HG03378 (cell line): ENCODE measurements around the gene UCP1.
A peak's percentile ranks its signal among the peaks of the same experiment; 100 is the strongest.

Source experiments
- ATAC-seq: cut with Tn5 transposase; IDR thresholded peaks from one replicate; pipeline ENCODE4 v1.9.1; 2021; ENCODE audit warnings: mild to moderate bottlenecking, moderate library complexity; ENCODE audit not compliant: unreplicated experiment

Gene UCP1

GRCh38 chr4:140568507-140569306, at the start of gene UCP1:
TSS of gene UCP1 (minus strand) at chr4:140568961. CDS start at chr4:140568729, 232 bp downstream.
- ATAC-seq: no peak

DNA sequence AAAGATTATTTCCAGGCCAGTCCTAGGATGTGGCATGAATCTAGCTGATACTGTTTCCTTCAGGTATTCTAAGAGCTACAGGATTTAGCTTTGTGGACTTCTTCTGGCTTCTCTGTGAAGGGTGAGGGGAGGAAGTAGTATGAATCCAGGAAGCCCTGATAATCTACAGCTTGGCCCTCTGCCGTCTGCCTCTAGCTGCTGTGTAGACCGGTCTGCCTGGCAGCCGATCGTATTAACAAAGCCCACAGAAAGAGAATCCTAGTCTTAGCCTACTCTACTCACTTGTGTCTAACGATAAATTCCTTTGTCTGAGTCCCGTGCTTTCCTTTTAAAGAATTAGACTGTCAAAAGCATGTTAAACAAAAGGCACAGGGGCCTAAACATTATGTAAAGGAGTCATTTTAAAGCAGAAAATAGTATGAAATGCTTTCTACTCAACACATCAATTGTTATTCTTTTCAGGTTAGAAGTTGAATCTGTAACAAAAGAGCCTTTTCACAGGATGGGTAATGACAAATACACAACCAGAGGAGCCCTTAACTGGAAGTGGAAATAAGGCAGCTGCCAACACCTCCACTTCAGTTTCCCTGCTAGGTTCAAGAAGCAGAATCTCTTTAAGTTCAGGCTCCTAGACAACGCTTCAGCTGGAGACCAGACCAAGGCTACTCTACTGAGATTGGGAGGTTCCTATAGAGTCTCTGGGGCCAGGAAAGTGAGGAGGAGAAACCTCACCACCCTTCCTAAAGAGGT, 48.9 kb upstream of the UCP1 start:
- no peak for ATAC-seq

- ATAC-seq: no peak
These were observed 46.7 kb upstream of the UCP1 start for GRCh38 chr4:140615451-140615850.

- ATAC-seq: no peak
These were observed 43.6 kb upstream of the UCP1 start for GRCh38 chr4:140612357-140612756.

- no peak for ATAC-seq
These were observed 43.1 kb upstream of the UCP1 start for GRCh38 chr4:140611854-140612253.

DNA sequence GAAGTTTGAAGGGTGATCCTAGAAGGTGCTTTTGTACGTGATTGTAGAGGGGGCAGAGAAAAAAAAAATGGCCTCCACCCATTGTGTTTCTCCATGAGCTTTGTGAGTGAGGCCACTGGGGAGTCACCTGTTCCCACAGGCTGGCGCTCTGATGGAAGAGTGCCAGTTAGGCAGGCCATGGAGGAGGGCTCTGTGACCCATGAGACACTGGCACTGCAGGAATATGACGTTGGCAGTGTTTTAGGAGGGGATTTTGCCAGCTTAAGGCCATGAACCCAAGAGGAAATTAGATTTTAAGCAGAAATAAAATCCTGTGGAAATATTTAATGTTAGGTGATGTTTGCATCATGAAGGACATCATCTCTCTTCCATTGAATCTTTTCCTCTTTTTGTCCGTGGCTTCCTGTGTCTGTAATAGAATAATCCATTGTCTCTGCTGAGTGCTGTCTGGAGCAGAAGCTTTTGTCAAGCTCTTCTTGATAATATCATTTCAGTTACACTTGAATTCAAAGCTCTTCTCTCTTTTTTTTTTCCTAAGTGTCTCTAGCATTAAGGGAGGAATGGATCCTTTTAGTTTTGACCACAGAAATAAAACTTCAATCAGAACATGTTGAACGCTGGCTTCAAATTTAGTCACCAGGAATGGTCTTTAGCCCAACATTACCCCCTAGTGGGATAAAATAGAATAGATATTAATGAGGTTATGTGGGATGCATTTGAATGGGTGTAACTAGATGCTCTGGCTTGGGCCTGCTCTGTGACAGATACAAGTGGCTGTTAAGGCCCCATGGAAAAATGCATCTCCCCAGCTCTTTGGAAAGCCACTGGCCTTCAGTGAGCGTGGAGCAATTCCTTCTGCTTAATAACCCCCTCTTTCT, 41.0 kb upstream of the UCP1 start:
- ATAC-seq: peak; percentile 85

DNA sequence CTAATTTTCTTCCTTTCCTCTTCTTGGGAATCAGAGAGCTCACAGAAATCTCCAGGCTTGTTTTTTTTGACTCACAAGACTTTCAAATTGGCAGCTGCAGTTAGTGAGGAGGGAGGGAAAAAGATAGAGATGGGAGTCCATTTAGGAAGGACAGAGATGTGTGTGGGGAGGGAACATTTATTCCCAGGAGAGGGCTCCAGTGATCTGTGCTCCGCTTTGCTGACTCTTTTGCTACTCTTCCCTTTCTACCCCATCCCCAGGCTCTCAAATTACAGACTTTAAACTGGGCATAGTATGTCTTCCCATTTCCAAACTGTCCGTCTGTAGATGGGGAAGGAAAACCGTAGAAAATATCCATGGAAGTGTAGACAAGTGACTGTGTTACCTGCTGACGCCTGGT, 39.1 kb upstream of the UCP1 start:
- ATAC-seq: no peak

DNA sequence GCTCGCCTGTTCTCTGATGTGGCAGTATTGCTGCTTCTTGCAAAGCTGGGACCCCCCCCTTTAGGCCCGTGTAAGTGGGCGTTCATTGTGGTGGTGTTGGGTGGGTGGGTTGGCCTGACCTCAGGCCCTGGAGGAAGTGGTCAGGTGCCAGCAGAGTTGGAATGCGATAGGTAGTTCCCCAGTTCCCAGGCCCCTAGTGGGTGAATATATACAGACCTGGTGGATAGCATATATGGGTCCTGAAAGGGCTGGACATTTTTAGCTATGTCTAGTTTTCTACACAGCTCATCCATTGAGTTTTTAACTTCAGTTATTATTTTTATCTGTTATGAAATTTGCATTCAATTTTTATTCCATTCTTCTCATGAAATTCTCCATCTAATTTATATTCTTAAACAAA, 35.8 kb upstream of the UCP1 start:
- no peak for ATAC-seq

DNA sequence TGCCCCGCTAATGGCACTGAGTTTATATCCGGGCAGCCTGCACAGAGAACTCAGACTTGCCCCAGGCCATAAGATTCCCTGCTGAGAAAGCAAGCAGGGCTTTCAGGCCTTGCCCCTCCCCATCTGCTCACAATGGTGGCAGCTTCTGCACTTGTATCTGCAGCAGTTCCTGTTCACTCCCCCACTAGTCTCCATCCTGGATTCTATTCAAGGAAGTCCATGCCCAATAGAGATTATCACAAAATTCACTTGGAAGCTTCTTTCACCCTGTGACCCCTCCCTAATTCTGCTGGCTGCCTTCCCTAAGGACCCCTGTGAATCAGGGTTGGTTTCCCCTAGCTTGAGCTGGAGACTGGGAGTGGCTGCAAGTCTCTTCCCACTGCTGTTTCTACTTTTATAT, 34.5 kb upstream of the UCP1 start:
- no peak for ATAC-seq

DNA sequence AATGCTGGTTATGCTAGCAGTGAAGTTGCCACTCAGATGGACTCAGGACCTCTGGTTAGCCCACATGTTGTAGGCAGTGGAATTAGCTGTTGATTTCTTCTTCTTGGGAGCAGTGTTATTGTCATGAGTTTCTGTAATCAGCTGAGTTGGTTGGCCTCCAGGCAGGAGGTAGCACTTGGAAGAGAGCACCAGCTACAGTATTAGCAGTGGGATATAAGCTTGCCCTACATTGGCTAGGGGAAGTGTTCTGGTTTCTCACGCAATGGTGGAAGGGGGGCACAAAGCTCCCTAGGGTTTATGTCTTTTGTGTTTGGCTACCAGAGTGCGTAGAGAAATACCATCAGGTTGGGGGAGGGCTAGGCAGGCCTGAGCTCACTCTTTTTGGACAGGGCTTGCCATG, 34.0 kb upstream of the UCP1 start:
- no peak for ATAC-seq

GRCh38 chr4:140600408-140600807, 31.6 kb upstream of the UCP1 start:
- ATAC-seq: no peak

- ATAC-seq: peak; percentile 71
These were observed 26.3 kb upstream of the UCP1 start for GRCh38 chr4:140595065-140595464.

GRCh38 chr4:140584439-140584838, 15.7 kb upstream of the UCP1 start:
- ATAC-seq: no peak

DNA sequence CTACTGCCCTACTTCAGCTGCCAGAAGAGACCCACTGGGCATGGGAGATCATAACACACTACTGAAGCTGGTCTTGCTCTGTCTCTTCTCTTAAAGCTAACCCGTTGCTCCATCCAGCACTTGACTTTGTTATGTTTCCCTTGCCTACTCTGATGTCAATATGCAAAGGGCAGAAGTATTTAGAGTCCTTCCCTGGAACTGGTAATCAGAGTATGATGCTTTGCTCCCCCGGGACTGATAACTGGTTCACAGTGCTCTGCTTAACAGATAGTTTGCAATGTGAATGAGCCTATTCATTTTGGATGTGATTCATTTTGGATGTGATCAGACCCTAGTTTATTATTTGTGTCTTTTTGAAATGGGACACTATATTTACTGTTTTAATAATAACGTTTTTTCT, 12.3 kb upstream of the UCP1 start:
- ATAC-seq: no peak

DNA sequence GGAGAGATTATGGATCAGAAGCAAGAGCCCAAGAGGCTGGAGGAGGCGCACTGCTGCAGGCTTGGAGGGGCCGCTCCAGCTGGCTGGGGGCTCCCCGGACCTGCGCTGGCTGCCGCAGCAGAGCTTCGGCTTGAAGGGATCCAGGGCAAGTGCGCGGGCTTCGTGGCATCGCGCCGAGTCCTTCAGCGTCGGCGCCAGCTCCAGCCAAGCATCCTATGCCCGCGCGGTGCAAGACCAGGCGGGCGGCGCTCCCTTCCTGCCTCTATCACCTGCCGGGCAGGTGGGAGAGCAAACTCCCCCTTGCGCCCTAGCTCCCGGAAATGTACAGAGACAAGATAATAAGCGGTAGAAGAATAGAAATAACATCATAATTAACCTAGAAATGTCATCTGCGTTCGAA, 10.5 kb upstream of the UCP1 start:
- ATAC-seq: no peak

DNA sequence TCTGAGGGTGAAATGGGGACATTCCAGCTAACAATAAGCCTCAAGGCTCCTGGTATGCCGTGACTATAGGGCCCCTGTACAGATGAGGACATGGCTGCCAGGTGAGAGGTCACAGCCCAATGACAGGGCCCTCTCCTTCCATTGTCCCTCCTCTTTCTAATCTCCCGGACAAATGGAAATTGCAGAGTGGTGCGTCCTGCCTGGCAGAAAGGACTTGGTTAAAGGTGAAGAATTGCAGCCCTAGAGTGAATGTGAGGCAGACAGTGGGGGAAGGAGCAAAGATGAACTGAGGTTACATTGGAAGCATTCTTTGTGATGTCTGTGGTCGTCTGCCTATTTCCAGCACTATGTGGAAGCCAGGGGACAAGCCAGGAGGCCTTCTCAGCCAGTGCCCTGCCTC, 6.7 kb upstream of the UCP1 start:
- ATAC-seq: no peak

- ATAC-seq: no peak
These were observed 2.9 kb upstream of the UCP1 start for GRCh38 chr4:140571620-140572019.

DNA sequence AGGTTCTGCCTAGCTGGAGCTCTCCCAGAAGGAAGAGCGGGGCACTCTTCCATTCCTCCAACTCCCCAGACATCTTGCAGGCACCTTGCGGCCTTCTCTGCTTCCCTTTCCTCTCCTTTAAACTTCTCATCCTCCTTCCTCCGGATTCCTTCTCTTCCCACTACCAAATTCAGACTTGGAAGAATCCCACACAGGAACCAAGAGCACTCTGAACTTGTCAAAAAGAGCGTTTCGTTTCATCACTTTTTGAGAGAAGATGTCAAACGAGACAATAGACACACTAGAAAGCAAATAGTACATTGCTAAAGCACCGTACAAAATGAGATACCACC, 512 bp upstream of the UCP1 start:
- no peak for ATAC-seq

GRCh38 chr4:140559696-140560095, 9.1 kb downstream of the UCP1 start:
- ATAC-seq: no peak

DNA sequence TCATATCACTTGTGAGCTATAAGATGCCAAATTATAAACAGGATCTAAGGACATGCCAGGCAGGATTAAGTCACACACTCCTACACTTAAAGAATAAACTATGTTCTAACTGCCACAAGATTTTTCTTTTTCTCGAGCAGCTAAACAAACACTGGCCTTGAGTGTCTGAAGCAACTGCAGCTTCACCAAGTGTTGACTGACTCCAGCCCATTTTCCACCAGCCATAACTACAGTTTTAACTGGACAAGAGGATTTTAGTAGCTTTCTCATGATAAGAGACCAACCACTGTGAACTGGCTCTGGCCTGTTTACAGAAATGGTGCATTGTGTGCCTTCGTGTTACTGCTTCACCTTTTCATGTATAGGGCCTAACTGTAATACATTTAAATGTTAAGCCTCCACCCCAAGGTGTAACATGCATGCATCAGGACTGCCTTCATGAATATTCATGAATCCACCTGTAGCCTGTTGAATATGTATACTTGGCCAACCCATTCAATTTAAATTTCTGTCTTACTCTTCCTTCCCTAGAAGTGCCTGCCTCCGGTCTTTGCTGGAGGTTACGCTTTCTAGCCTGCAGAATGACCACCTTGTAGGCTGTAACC, 10.8 kb downstream of the UCP1 start:
- no peak for ATAC-seq
